Mesenchymal stem cell (in vitro differentiated cells and primary cell): ENCODE results near the gene TOM1L2.

Experiments
- DNase-seq: peaks from one replicate; pipeline ENCODE4 v3.0.0-alpha.2; 2013
- H2AFZ ChIP-seq: one replicate; pipeline ENCODE4 v1.6.1; 2013; ENCODE audit warnings: low read depth, mild to moderate bottlenecking, control low read depth, inconsistent platforms, low read length, moderate library complexity
- H2AK5ac ChIP-seq: 2 replicates; pipeline ENCODE4 v1.6.1; 2013; ENCODE audit warnings: low read length, moderate library complexity, mild to moderate bottlenecking, inconsistent platforms; ENCODE audit not compliant: severe bottlenecking
- H2BK120ac ChIP-seq: one replicate; pipeline ENCODE4 v1.6.1; 2013; ENCODE audit warnings: low read depth, mild to moderate bottlenecking, inconsistent platforms, low read length, moderate library complexity
- H2BK12ac ChIP-seq, 2 experiments: one replicate each; pipeline ENCODE4 v1.6.1; 2013; ENCODE audit warnings: inconsistent platforms in 2 of 2, low read length in 2 of 2, mild to moderate bottlenecking in 2 of 2, moderate library complexity in 2 of 2, control low read depth in 1 of 2
- H2BK15ac ChIP-seq: one replicate; pipeline ENCODE4 v1.6.1; 2013; ENCODE audit warnings: mild to moderate bottlenecking, low read depth, inconsistent platforms; ENCODE audit not compliant: poor library complexity, severe bottlenecking
- H2BK5ac ChIP-seq: 2 replicates; pipeline ENCODE4 v1.6.1; 2013; ENCODE audit warnings: low read depth, mild to moderate bottlenecking, low read length, control low read depth, inconsistent platforms; ENCODE audit not compliant: poor library complexity, severe bottlenecking
- H3K14ac ChIP-seq, 2 experiments: one replicate each; pipeline ENCODE4 v1.6.1; 2013; ENCODE audit warnings: inconsistent platforms in 2 of 2, low read length in 2 of 2, control low read depth in 1 of 2, mild to moderate bottlenecking in 1 of 2, moderate library complexity in 1 of 2
- H3K18ac ChIP-seq, 2 experiments: one replicate each; pipeline ENCODE4 v1.6.1; 2013; ENCODE audit warnings: inconsistent platforms in 2 of 2, low read length in 2 of 2, control low read depth in 1 of 2, low read depth in 1 of 2, mild to moderate bottlenecking in 1 of 2
- H3K23ac ChIP-seq, 2 experiments: one replicate each; pipeline ENCODE4 v1.6.1; 2013; ENCODE audit warnings: inconsistent platforms in 2 of 2, low read length in 2 of 2, mild to moderate bottlenecking in 2 of 2, moderate library complexity in 2 of 2, control low read depth in 1 of 2
- H3K27ac ChIP-seq: 2 replicates; pipeline ENCODE4 v1.5.1; 2013; ENCODE audit warnings: mild to moderate bottlenecking, moderate library complexity, low read length, control low read depth, inconsistent platforms; ENCODE audit not compliant: poor library complexity, severe bottlenecking
- H3K27me3 ChIP-seq, 2 experiments: 2 replicates each; pipeline versions ENCODE4 v1.6.1 to v1.7.0; 2013; ENCODE audit warnings: low read length in 2 of 2, mild to moderate bottlenecking in 2 of 2, moderate library complexity in 2 of 2, control low read depth in 1 of 2, inconsistent platforms in 1 of 2; ENCODE audit not compliant: control insufficient read depth in 1 of 2, insufficient read depth in 1 of 2
- H3K36me3 ChIP-seq, 2 experiments: 2 replicates each; pipeline versions ENCODE4 v1.6.1 to v1.7.0; 2013; ENCODE audit warnings: low read length in 2 of 2, control low read depth in 1 of 2, inconsistent platforms in 1 of 2, low read depth in 1 of 2, mild to moderate bottlenecking in 1 of 2; ENCODE audit not compliant: insufficient read depth in 2 of 2, control insufficient read depth in 1 of 2
- H3K4ac ChIP-seq, 2 experiments: one replicate each; pipeline ENCODE4 v1.6.1; 2013; ENCODE audit warnings: inconsistent platforms in 2 of 2, low read length in 2 of 2, mild to moderate bottlenecking in 2 of 2, moderate library complexity in 2 of 2, control low read depth in 1 of 2, low read depth in 1 of 2
- H3K4me1 ChIP-seq: 2 replicates; pipeline ENCODE4 v1.6.1; 2013; ENCODE audit warnings: low read depth, low read length, control low read depth; ENCODE audit not compliant: control insufficient read depth, insufficient read depth
- H3K4me2 ChIP-seq: 2 replicates; pipeline ENCODE4 v1.6.1; 2013; ENCODE audit warnings: low read length, mild to moderate bottlenecking, inconsistent platforms; ENCODE audit not compliant: poor library complexity, severe bottlenecking
- H3K4me3 ChIP-seq, 2 experiments: 2 replicates each; pipeline versions ENCODE4 v1.5.1 to v1.7.0; 2013; ENCODE audit warnings: low read length in 2 of 2, mild to moderate bottlenecking in 2 of 2, control low read depth in 1 of 2, low read depth in 1 of 2; ENCODE audit not compliant: insufficient read depth in 1 of 2
- H3K79me1 ChIP-seq: replicated peaks from 2 replicates; pipeline ENCODE4 v1.6.1; 2013; ENCODE audit warnings: mild to moderate bottlenecking, control low read depth, low read length, inconsistent platforms; ENCODE audit not compliant: poor library complexity, severe bottlenecking
- H3K9ac ChIP-seq: 2 replicates; pipeline ENCODE4 v1.7.0; 2013; ENCODE audit warnings: mild to moderate bottlenecking, low read length, moderate library complexity
- H3K9me3 ChIP-seq: 2 replicates; pipeline ENCODE4 v1.7.0; 2013; ENCODE audit warnings: mild to moderate bottlenecking, low read length; ENCODE audit not compliant: control insufficient read depth
- H4K8ac ChIP-seq: one replicate; pipeline ENCODE4 v1.6.1; 2013; ENCODE audit warnings: inconsistent platforms, mild to moderate bottlenecking, low read length, moderate library complexity
- H4K91ac ChIP-seq: one replicate; pipeline ENCODE4 v1.6.1; 2013; ENCODE audit warnings: mild to moderate bottlenecking, low read length, inconsistent platforms
- WGBS: methylation state at CpG from one replicate; pipeline ENCODE4 v1.1.7; 2013; ENCODE audit warnings: mixed read lengths; 5-methylcytosine and 5-hydroxymethylcytosine counted together

TOM1L2 gene

GRCh38 chr17:17892009-17892408 is 80.2 kb downstream of the TOM1L2 start:
- Histone ChIP-seq H2BK5ac (no peak overlapping the region), H2BK12ac (no peak overlapping the region), H3K36me3 (peaks cover 53 to 79% of the 10 kb centered on the region in 2 experiments), H3K27ac (no peak overlapping the region), H2BK15ac (no peak overlapping the region), H2AK5ac (no peak overlapping the region), H3K9ac (no peak overlapping the region), H3K18ac (no peak overlapping the region), H3K4ac (no peak overlapping the region), H3K4me1 (peaks cover 12% of the 10 kb centered on the region), H3K14ac (no peak overlapping the region), H2BK120ac (no peak overlapping the region), H4K8ac (no peak overlapping the region), H3K23ac (no peak overlapping the region), H3K79me1 (peaks cover 4% of the 10 kb centered on the region), H3K4me3 (no peak overlapping the region), H4K91ac (no peak overlapping the region), H2AFZ (no peak overlapping the region), H3K27me3 (no peaks in the 10 kb centered on the region), H3K9me3 (no peaks in the 10 kb centered on the region), H3K4me2 (no peak overlapping the region)
- no peak for DNase-seq
- WGBS: 86% methylated on average over 6 of the region's 6 CpGs

GRCh38 chr17:17890773-17891759 is 81.1 kb downstream of the TOM1L2 start:
- Histone ChIP-seq H2AK5ac (no peak overlapping the region), H2BK12ac (peak overlapping the region in 1 of 2 experiments; percentile 70), H3K9me3 (no peaks in the 10 kb centered on the region), H3K79me1 (peaks cover 4% of the 10 kb centered on the region), H2BK120ac (no peak overlapping the region), H3K4me2 (no peak overlapping the region), H2AFZ (no peak overlapping the region), H3K18ac (no peak overlapping the region), H2BK15ac (no peak overlapping the region), H3K9ac (no peak overlapping the region), H3K27me3 (no peaks in the 10 kb centered on the region), H4K8ac (no peak overlapping the region), H3K36me3 (peaks cover 55 to 74% of the 10 kb centered on the region in 2 experiments), H2BK5ac (no peak overlapping the region), H3K23ac (no peak overlapping the region), H3K27ac (no peak overlapping the region), H3K4me3 (no peak overlapping the region), H3K14ac (peak overlapping the region in 1 of 2 experiments; percentile 89), H3K4me1 (peaks cover 10% of the 10 kb centered on the region), H4K91ac (no peak overlapping the region), H3K4ac (no peak overlapping the region)
- peak; percentile 76 for DNase-seq
- WGBS: 98% methylated on average over 5 of the region's 5 CpGs

- Histone ChIP-seq H3K4me3 (no peak overlapping the region), H3K4me2 (no peak overlapping the region), H2AFZ (no peak overlapping the region), H2BK15ac (no peak overlapping the region), H3K27ac (no peak overlapping the region), H3K36me3 (peaks cover 50 to 65% of the 10 kb centered on the region in 2 experiments), H3K79me1 (peaks cover 4% of the 10 kb centered on the region), H3K4ac (no peak overlapping the region), H2BK120ac (no peak overlapping the region), H3K4me1 (peaks cover 11% of the 10 kb centered on the region), H2AK5ac (no peak overlapping the region), H3K23ac (no peak overlapping the region), H3K27me3 (no peaks in the 10 kb centered on the region), H4K91ac (no peak overlapping the region), H3K18ac (no peak overlapping the region), H3K14ac (no peak overlapping the region), H3K9me3 (no peaks in the 10 kb centered on the region), H3K9ac (no peak overlapping the region), H4K8ac (no peak overlapping the region), H2BK5ac (no peak overlapping the region), H2BK12ac (no peak overlapping the region)
- WGBS: 100% methylated on average over 1 of the region's 2 CpGs
- DNase-seq: no peak
These were observed 82.3 kb downstream of the TOM1L2 start for GRCh38 chr17:17889922-17890321.

GRCh38 chr17:17888821-17889220 is 83.4 kb downstream of the TOM1L2 start:
- WGBS: 74% methylated on average over 7 of the region's 7 CpGs
- Histone ChIP-seq H3K9ac (no peak overlapping the region), H3K9me3 (no peaks in the 10 kb centered on the region), H3K18ac (no peak overlapping the region), H2AFZ (no peak overlapping the region), H3K36me3 (peaks cover 56 to 66% of the 10 kb centered on the region in 2 experiments), H2BK12ac (no peak overlapping the region), H3K27ac (no peak overlapping the region), H4K8ac (no peak overlapping the region), H2BK15ac (no peak overlapping the region), H3K4me1 (peaks cover 16% of the 10 kb centered on the region), H3K4me3 (no peak overlapping the region), H2BK120ac (no peak overlapping the region), H4K91ac (no peak overlapping the region), H3K23ac (no peak overlapping the region), H3K79me1 (peaks cover 6% of the 10 kb centered on the region), H2AK5ac (no peak overlapping the region), H3K4ac (no peak overlapping the region), H2BK5ac (no peak overlapping the region), H3K14ac (no peak overlapping the region), H3K4me2 (no peak overlapping the region), H3K27me3 (no peaks in the 10 kb centered on the region)
- DNase-seq: no peak
